Dendritic cell treated with granulocyte-macrophage colony-stimulating factor and Interleukin-4, amounts not matched to agents 40 ng/mL and 50 ng/mL, for 4 days (primary cell): ENCODE measurements around the gene ZNF521.

Experiments
- H3K27ac Mint-ChIP-seq: one replicate; pipeline ENCODE4 v1.8.0; 2022; ENCODE audit warnings: mild to moderate bottlenecking, mixed read lengths
- H3K27me3 Mint-ChIP-seq: one replicate; pipeline ENCODE4 v1.8.0; 2022; ENCODE audit warnings: mild to moderate bottlenecking, mixed read lengths
- H3K36me3 Mint-ChIP-seq: one replicate; pipeline ENCODE4 v1.8.0; 2022; ENCODE audit warnings: low read depth, mixed read lengths
- H3K4me1 Mint-ChIP-seq: one replicate; pipeline ENCODE4 v1.8.0; 2022; ENCODE audit warnings: low read depth, mixed read lengths
- H3K4me3 Mint-ChIP-seq: one replicate; pipeline ENCODE4 v1.8.0; 2022; ENCODE audit warnings: mild to moderate bottlenecking, moderate library complexity, mixed read lengths
- H3K9me3 Mint-ChIP-seq: one replicate; pipeline ENCODE4 v1.8.0; 2022; ENCODE audit warnings: mixed read lengths
- intact Hi-C: fragments of 100-400 bp; cut with micrococcal nuclease; formaldehyde crosslinking; loops from one replicate; pipeline ENCODE4 v1.15.0; 2022

ZNF521 gene

GRCh38 chr18:25097057-25097456, 254.9 kb downstream of the ZNF521 start:
- no peaks in the 10 kb centered on the region for H3K4me1 Mint-ChIP-seq
- no peaks in the 10 kb centered on the region for H3K27me3 Mint-ChIP-seq
- no peak overlapping the region for H3K4me3 Mint-ChIP-seq
- no peak overlapping the region for H3K27ac Mint-ChIP-seq
- intact Hi-C loops: no loop called here
- no peaks in the 10 kb centered on the region for H3K36me3 Mint-ChIP-seq
- H3K9me3 Mint-ChIP-seq: no peaks in the 10 kb centered on the region

- intact Hi-C loops: no loop called here
- Mint-ChIP-seq H3K27me3 (no peaks in the 10 kb centered on the region), H3K4me3 (no peak overlapping the region), H3K27ac (no peak overlapping the region), H3K36me3 (no peaks in the 10 kb centered on the region), H3K9me3 (no peaks in the 10 kb centered on the region), H3K4me1 (no peaks in the 10 kb centered on the region)
These were observed 258.8 kb downstream of the ZNF521 start for GRCh38 chr18:25093141-25093540.

- Mint-ChIP-seq H3K27ac (no peak overlapping the region), H3K36me3 (no peaks in the 10 kb centered on the region), H3K9me3 (no peaks in the 10 kb centered on the region), H3K4me1 (no peaks in the 10 kb centered on the region), H3K4me3 (no peak overlapping the region), H3K27me3 (no peaks in the 10 kb centered on the region)
- intact Hi-C loops: no loop called here
These were observed 262.5 kb downstream of the ZNF521 start for GRCh38 chr18:25089470-25089869.

- intact Hi-C loops: no loop called here
- no peak overlapping the region for H3K4me3 Mint-ChIP-seq
- H3K9me3 Mint-ChIP-seq: no peaks in the 10 kb centered on the region
- H3K36me3 Mint-ChIP-seq: no peaks in the 10 kb centered on the region
- H3K4me1 Mint-ChIP-seq: no peaks in the 10 kb centered on the region
- no peak overlapping the region for H3K27ac Mint-ChIP-seq
- no peaks in the 10 kb centered on the region for H3K27me3 Mint-ChIP-seq
These were observed 265.1 kb downstream of the ZNF521 start for GRCh38 chr18:25086876-25087275.

GRCh38 chr18:25081001-25081400, 271.0 kb downstream of the ZNF521 start:
- no peaks in the 10 kb centered on the region for H3K36me3 Mint-ChIP-seq
- no peaks in the 10 kb centered on the region for H3K9me3 Mint-ChIP-seq
- no peak overlapping the region for H3K4me3 Mint-ChIP-seq
- intact Hi-C loops: no loop called here
- no peaks in the 10 kb centered on the region for H3K27me3 Mint-ChIP-seq
- H3K4me1 Mint-ChIP-seq: no peaks in the 10 kb centered on the region
- H3K27ac Mint-ChIP-seq: no peak overlapping the region

- Mint-ChIP-seq H3K9me3 (no peaks in the 10 kb centered on the region), H3K4me1 (no peaks in the 10 kb centered on the region), H3K27ac (no peak overlapping the region), H3K27me3 (no peaks in the 10 kb centered on the region), H3K36me3 (no peaks in the 10 kb centered on the region), H3K4me3 (no peak overlapping the region)
- intact Hi-C loops: no loop called here
These were observed 271.8 kb downstream of the ZNF521 start for GRCh38 chr18:25080211-25080610.

GRCh38 chr18:25077944-25078723, 273.8 kb downstream of the ZNF521 start:
- Mint-ChIP-seq H3K9me3 (no peaks in the 10 kb centered on the region), H3K4me3 (no peak overlapping the region)
- intact Hi-C loops: no loop called here

GRCh38 chr18:25077038-25077943, 274.7 kb downstream of the ZNF521 start:
- Mint-ChIP-seq H3K27me3 (no peaks in the 10 kb centered on the region), H3K9me3 (no peaks in the 10 kb centered on the region), H3K4me3 (no peak overlapping the region), H3K27ac (no peak overlapping the region), H3K36me3 (no peaks in the 10 kb centered on the region), H3K4me1 (no peaks in the 10 kb centered on the region)
- intact Hi-C loops: no loop called here

More at GRCh38 chr18:25077944-25078723, 273.8 kb downstream of the ZNF521 start:
- Mint-ChIP-seq H3K27me3 (no peaks in the 10 kb centered on the region), H3K4me1 (no peaks in the 10 kb centered on the region), H3K27ac (no peak overlapping the region), H3K36me3 (no peaks in the 10 kb centered on the region)

GRCh38 chr18:25075783-25076182, 276.2 kb downstream of the ZNF521 start:
- no peaks in the 10 kb centered on the region for H3K9me3 Mint-ChIP-seq
- no peak overlapping the region for H3K4me3 Mint-ChIP-seq
- H3K36me3 Mint-ChIP-seq: no peaks in the 10 kb centered on the region
- no peaks in the 10 kb centered on the region for H3K4me1 Mint-ChIP-seq
- no peaks in the 10 kb centered on the region for H3K27me3 Mint-ChIP-seq
- intact Hi-C loops: no loop called here
- no peak overlapping the region for H3K27ac Mint-ChIP-seq

GRCh38 chr18:25075331-25075730, 276.6 kb downstream of the ZNF521 start:
- Mint-ChIP-seq H3K4me3 (no peak overlapping the region), H3K9me3 (no peaks in the 10 kb centered on the region), H3K4me1 (no peaks in the 10 kb centered on the region), H3K27me3 (no peaks in the 10 kb centered on the region), H3K27ac (no peak overlapping the region), H3K36me3 (no peaks in the 10 kb centered on the region)
- intact Hi-C loops: no loop called here

- H3K4me3 Mint-ChIP-seq: no peak overlapping the region
- intact Hi-C loops: no loop called here
- H3K27ac Mint-ChIP-seq: no peak overlapping the region
- no peaks in the 10 kb centered on the region for H3K9me3 Mint-ChIP-seq
- H3K36me3 Mint-ChIP-seq: no peaks in the 10 kb centered on the region
- H3K4me1 Mint-ChIP-seq: no peaks in the 10 kb centered on the region
- no peaks in the 10 kb centered on the region for H3K27me3 Mint-ChIP-seq
These were observed 277.0 kb downstream of the ZNF521 start for GRCh38 chr18:25074925-25075324.

- Mint-ChIP-seq H3K4me1 (no peaks in the 10 kb centered on the region), H3K27me3 (no peaks in the 10 kb centered on the region), H3K36me3 (no peaks in the 10 kb centered on the region), H3K27ac (no peak overlapping the region), H3K9me3 (no peaks in the 10 kb centered on the region), H3K4me3 (no peak overlapping the region)
- intact Hi-C loops: no loop called here
These were observed 279.8 kb downstream of the ZNF521 start for GRCh38 chr18:25072205-25072604.

- no peaks in the 10 kb centered on the region for H3K27me3 Mint-ChIP-seq
- no peaks in the 10 kb centered on the region for H3K4me1 Mint-ChIP-seq
- no peaks in the 10 kb centered on the region for H3K9me3 Mint-ChIP-seq
- H3K36me3 Mint-ChIP-seq: no peaks in the 10 kb centered on the region
- no peak overlapping the region for H3K27ac Mint-ChIP-seq
- H3K4me3 Mint-ChIP-seq: no peak overlapping the region
- intact Hi-C loops: no loop called here
These were observed 284.5 kb downstream of the ZNF521 start for GRCh38 chr18:25067275-25068025.

- Mint-ChIP-seq H3K27ac (no peak overlapping the region), H3K4me1 (no peaks in the 10 kb centered on the region), H3K27me3 (no peaks in the 10 kb centered on the region), H3K4me3 (no peak overlapping the region), H3K36me3 (no peaks in the 10 kb centered on the region), H3K9me3 (no peaks in the 10 kb centered on the region)
- intact Hi-C loops: no loop called here
These were observed 285.4 kb downstream of the ZNF521 start for GRCh38 chr18:25066516-25066915.
